HG03108 (cell line): ENCODE results near the gene CD300LD.

ENCODE experiments used
- ATAC-seq: cut with Tn5 transposase; IDR thresholded peaks from one replicate; pipeline ENCODE4 v1.9.1; 2021; ENCODE audit warnings: moderate library complexity; ENCODE audit not compliant: unreplicated experiment

The CD300LD gene

DNA sequence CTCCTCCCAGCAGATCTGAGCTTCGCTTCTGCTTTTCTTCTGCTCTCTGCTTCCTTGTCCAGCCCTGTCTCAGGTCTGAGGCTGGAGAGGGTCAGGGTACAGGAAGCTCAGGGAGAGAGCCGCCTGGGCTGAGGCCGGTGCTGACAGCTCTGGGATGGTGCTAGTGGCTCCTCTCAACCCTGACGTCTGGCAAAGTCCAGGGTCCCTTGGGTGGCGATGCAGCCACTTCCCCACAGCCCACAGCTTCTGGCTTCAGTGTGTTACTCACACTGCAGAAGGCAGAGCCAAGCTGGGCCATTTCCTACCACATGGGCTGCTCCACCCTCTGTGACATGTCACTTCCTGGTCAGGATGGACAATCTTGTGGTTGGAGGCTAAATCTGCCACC is 46.2 kb downstream of the CD300LD start, which contains the start of gene CD300C:
TSS of gene CD300C (minus strand) at position 273 of the 388 bp plus-strand sequence. CDS start 333 bp downstream, outside the sequence.
- ATAC-seq = no peak

DNA sequence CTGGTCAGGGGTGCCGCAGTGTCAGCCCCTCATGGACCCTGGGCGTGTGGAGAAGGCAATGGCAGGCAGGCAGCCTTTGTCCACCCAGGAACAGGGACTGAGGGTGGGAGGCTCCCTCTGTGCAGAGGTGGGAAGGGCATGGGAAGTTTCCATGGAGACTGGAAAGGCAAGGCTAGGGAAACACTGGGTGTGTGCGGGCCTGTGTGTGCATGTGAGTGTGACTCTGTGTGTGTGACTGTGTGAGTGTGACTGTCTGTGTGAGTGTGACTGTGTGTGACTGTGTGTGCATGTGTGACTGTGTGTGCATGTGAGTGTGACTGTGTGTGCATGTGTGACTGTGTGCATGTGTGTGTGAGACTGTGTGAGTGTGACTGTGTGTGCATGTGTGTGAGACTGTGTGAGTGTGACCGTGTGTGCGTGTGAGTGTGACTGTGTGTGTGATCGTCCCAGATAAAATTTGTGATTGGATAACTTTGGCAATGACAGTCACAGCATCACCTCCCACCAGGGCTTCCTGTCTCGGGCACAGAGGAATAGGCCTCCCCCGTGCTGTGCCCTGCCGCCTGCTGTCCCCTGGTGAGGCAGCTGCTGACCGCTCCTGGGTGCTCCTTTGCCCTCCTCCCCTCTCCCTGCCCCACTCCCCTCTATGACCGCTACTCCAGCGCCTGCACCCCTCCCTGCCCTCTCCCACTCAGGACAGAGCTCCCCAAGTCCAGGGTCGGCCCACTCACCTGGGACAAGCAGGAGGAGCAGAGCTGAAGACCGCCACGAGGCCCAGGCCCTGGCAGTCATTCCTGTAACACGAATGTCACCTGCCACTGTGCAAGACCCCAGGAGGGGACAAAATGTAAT is 46.9 kb downstream of the CD300LD start:
- no peak for ATAC-seq

DNA sequence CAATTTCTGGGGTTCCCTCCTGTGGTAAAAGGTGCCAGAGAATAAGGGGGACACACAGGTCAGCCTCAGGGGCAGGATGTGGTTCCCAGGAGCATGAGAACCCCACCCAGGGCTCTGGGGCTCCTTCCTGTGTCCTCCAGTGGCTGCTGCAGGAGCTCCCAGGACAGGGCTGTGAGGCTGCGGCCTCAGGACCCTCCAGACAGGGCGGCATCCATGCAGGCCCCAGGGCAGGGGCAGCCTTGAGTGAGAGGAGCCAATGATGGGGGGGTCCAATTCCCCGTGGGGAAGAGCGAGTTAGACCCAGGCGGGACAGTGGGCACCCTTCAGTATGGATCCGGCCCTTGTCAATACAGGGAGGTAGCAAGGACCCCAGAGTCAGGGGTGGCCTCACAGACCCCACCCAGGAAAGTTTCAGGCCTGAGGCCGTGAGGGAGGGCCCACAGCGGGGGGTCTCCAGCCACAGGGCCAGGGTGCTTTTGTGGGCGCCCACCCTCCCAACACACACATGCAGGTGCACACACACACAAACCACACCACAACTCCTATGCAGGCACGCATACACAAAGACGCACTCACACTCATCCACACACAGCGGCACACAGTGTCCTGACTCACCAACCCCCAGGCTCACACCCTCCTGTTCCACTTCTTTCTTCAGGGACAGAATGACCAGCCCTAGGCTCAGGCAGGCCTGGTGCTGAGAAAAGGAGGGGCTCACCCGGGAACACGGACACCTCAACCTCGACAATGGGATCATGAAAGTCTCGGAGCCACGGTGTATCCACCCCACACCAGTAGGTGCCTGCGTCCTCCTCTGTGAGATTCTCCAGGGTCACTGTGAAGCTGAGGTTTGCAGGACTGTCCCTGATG is 48.0 kb downstream of the CD300LD start:
- ATAC-seq = no peak

DNA sequence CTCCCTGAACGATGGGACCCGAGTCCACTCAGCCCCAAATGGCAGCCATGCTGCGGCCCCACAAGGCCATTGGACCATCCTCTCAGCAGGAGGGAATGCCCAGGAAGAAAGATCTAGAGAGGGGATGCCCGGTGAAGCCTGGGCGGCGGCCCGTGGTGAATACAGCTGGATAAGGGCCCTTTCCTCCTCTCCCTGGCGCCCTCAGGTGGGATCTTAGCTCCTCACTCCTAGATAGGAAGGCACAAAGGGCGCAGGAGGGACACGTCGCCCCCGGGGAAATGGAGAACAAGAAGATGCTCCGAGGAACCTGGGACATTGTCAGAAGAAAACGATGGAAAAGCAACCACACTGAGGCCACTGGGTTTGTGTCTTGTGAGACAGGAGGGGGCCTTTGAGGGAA is 48.7 kb downstream of the CD300LD start:
- ATAC-seq = no peak

DNA sequence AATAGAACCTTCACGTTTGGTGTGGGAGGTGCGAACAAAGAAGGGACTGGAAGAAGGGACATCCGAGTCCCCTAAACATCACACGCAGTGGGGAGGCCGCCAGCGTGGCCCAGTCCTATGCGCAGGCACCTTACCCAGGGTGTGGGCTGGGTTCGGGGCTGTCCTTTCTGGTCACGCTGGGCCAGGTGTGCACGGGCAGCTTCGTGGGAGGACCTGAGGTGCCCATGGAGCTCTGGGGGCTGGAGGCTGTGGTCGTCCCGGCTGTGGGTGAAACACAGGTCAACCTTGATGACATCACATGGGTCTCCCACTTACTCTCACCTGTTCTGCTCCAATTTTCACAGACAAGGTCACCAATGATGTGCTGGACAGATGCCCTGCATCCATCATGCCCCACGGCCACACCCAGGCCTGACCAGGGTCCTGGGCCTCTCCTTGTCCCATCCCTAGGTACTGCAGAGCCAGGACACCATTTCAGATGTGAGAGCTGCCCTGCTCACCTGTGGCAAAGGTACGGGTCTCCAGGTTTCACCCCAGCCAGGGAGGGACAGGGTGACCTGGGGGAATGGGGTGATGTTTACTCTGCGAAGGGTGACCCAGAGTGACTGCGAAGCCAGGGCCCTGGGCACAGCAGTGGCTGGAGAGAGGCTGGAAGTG is 49.2 kb downstream of the CD300LD start:
- no peak for ATAC-seq

DNA sequence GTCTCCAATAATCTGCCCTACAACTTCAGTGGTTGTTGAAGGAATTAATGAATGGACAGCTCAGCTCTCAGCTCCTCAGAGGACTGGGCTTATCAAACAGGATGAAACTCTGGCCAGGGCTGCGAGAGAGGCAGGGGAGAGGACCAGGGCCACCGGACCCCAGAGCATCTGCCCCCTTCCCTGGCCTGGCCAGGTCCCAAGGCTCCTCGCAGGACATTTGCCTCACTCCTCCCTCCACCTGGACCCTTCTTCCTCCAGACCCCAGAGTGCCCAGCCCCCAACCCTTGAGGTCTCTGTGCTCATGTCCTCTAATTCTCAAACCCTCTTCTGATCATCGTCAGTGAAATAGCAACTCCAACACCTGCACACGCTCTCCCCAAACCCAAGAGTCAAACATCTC is 49.9 kb downstream of the CD300LD start:
- no peak for ATAC-seq

DNA sequence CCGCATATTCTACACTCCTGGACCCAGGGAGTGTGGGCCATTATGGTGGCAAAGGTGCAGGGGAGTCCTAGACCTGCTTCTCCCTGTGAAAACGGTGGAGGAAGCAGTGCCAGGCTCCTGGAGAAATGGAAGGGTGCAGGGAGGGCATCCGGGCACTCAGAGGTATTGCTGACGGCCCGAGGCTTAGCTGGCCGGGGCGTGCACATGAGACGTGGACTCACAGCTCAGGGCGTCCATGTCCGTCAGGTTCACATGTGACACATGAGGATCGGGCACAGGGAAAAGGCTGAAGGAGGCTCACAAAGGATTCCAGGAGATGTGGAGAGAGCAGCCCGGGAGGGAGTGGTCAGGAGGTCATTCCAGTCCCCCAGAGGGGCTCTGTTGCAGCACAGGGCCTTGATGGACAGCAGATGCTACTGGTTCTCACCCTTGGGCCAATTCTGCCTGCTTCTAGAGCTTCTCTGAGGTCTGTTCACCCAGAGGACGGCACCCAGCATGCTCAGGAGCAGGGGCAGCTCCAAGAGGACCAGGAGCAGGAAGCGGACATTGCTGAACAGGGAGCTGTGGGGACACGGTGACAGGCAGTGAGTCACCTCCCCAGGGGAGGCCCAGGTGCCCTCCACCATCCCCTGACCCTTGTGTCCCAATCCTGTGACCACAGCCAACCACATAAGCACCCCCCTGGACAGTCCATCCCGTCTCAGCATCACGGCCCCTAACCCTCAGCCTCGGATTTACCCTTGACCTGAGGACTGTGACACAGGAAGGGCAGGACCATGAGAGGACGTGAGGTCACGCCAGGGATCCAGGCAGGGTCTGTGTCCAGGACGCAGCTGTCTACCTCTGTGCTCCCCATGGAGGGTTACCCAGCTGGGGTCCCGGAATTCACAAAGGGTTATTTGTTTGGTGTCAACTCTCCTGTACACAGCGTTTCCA is 50.6 kb downstream of the CD300LD start:
- no peak for ATAC-seq

DNA sequence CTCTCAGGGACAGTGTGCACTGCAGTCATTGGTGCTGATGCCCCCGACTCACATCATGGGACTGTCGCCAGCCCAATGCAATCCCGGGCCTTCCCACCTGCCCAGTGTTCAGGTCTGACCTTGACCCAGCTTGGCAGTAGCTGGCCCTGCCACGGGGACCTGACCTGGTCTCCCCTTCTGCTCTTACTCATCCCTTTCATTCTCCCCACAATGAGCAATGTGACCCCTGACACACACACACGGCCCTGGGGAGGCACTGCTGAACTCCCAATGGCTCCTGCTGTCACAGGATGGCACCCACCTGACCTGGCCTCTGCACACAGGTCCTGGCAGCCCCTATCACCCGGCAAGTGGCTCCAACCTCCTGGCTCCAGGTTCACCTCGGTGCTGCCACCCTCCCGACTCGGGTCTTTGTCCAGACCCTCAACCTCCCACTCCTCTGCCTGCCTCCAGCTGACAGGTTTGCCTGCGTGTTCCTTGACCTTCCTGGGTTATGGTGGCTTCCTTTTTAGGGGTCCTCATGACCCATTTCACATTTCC is 52.7 kb downstream of the CD300LD start:
- ATAC-seq = no peak

DNA sequence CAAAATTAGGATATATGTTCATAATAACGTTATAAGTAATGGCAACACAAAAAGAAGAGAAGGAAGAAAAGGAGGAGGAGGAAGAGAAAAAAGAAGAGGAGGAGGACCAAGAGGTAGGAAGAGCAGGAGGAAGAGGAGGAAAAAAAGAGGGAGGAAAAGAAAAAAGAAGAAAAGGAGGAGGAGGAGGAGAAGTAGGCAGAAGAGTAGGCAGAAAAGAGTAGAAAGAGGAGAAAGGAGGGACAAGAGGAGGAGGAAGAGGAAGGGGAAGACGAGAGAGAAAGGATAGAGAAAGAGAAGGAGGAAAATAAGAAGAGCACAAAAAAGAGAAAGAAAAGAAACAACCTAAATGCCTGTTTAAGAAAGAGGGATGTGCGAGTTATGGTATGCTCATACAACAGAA is 55.2 kb downstream of the CD300LD start:
- ATAC-seq = no peak

DNA sequence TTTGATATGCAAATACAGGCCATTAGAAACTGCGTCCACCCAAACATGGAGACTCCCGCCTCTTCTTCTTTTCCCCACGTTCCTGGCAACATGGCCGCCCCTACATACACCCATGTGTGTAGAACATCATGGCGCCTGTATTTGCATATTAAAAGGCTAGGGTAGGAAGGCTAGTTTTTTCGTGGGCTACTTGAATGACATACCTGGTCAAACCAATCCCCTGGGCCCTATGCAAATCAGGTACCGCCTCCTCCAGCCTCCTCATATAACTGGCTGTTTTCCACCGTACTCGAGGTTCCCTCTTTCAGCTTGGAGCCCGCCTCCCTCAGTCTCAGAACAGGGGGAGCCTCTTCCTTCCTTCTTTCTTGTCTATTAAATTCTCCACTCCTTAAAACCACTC is 60.0 kb downstream of the CD300LD start:
- ATAC-seq = no peak

DNA sequence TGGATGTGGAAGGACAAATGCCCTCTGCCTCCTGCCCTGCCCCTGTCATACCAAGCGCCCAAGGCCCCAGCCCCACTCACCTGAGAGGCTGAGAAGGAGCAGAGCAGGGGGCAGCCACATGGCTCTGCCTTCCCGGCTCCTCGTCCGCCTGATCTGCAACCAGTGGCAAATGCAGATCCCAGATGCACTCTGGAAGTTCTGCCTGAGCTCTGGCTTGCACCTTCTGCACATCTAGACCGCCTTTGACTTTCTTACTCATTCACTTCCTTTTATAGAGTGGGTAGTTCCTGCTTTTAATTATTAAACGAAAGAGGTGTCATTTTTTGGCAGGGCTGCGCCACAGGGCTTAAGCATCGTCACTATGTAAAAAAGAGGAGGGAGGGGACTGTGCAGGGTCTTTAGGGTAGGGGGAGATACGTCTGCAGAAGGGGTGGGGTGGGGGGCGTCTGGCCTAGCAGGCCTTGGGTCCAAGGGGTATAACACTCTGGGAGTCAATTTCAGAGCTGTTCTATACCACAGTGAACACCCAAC is 60.8 kb downstream of the CD300LD start, which contains the start of gene CD300LB:
TSS of gene CD300LB (minus strand) at position 245 of the 531 bp plus-strand sequence. CDS start at position 120, 125 bp downstream.
- ATAC-seq = no peak

DNA sequence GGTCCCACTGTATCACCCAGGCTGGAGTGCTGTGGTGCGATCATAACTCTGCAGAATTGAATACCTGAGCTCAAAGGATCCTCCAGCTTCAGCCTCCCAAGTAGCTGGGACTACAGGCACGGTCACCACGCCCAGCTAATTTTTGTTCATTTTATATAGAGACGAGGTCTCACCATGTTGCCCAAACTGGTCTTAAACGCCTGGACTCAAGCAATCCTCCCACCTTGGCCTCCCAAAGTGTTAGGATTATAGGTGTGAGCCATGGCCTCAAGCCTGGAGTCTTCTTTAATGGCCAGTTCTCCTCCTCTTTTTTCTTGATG is 61.3 kb downstream of the CD300LD start:
- no peak for ATAC-seq
